HuH-7.5 (cell line): ENCODE results near the gene MSI2.

ENCODE experiments used
- DNase-seq: peaks from one replicate; pipeline ENCODE4 v3.0.0; 2011; ENCODE audit warnings: low spot score

MSI2 gene

GRCh38 chr17:57343717-57344116 lies 87.4 kb downstream of the MSI2 start:
- DNase-seq: no peak

GRCh38 chr17:57344261-57344660 lies 87.9 kb downstream of the MSI2 start:
- DNase-seq: no peak

DNA sequence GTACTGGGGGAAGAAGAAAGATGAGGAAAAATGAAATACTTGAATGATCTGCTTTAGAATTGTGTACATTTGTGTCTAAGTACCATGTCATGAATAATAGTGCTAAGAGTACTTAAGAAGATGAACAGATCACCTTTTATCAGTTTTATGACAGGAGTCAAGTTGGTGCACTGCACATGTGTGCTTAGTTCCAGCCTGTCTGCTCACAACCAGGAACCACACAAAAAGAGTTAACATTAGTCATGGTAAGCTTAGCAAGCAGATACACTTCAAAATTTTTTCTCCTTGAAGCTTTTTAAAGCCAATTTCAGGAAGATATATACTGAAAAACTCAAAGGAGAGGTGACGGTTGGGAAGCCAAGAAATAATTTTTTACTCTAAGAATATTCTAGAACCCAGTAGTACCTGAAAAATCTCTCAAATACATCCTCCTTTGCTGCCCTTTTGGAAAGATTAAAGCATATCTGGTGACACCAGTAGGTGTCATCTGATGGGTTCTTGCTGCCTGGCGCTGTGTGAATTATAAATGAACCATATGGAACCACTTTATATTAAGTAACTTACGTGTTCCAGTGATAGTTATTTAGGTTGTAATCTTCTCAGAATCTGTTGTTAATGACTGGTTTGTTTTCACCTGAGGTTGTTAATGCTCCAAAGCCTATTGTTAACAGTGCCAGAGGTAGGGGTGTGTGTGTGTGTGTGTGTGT lies 93.4 kb downstream of the MSI2 start:
- no peak for DNase-seq

DNA sequence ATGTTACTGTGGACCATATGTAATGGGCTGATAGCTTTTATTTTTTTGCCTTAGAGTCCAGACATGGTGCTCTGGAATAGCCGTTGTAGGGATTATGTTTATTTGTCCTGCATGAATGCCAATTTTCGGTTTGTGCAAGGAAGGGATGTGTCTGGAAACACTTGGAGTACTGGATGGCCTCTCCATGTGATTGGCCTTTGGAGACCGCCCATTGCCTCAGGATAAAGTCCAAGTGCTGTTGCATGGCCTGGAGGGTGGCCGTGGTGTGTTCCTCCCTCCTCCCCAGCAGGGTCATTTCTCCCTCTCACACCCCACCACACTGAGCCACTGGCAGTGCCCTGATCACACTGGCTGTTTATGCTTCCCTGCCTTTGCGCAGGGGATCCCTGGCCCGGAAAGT lies 93.9 kb downstream of the MSI2 start:
- DNase-seq: no peak

GRCh38 chr17:57352665-57353175 lies 96.4 kb downstream of the MSI2 start:
- no peak for DNase-seq

GRCh38 chr17:57354673-57355072 lies 98.3 kb downstream of the MSI2 start:
- DNase-seq: no peak

DNA sequence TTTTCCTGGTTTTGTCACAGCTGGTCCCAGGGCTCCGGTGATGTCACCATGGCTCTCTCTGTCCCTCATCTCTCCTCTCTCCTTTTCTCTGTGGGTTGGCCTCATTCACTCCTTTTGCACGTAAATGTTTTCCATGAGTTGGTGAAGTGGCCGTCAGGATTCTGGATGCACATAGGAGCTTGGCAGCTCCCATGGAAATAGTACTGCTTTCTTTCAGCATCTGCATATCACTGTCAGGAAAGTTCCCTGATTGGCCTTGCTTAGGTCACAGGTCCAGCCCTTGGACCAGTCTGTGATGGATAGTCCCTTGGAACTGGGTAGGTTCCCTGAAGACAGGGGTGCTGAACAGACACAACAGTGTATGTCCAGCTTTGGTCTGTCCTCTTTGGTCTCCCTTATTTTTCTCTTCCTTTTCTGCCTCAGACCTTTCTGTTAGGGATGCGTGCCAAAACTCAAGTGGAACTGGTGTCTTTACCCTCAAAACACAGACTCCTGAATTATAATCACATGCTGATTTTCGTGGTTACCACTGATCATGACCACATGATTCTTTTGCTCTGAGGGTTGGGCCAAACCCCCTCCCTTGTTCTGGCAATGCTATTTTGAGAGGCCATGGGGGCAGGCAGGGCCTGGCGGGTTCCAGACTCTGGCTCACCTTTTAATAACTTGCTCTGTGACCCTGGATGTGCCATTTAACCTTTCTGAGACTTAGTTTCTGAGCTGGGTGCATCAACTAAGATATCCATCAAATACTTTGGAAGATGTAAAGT lies 99.0 kb downstream of the MSI2 start:
- no peak for DNase-seq

GRCh38 chr17:57356153-57356718 lies 99.9 kb downstream of the MSI2 start:
- no peak for DNase-seq

- DNase-seq: no peak
These were observed 100.5 kb downstream of the MSI2 start for GRCh38 chr17:57356719-57357391.

DNA sequence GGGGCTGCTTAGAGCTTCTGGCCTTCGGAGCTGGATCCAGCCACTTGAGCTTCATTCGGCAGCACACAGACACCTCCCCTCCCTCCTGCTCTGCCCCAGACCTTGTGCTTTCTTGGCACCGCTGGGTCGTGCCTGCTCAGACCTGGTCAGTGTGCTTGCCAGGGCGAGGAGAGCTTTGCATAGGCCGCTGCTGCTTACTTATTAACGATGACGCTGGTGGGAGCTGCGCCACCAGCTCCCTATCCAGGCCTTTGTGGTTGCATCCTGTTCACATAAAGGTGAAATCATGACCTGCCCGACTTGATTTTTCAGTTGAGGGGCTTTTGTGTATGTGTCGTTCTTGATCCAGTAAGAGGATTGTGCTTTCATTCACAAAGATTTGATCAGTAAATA lies 101.1 kb downstream of the MSI2 start:
- DNase-seq: no peak

- no peak for DNase-seq
These were observed 101.6 kb downstream of the MSI2 start for GRCh38 chr17:57357830-57358430.

DNA sequence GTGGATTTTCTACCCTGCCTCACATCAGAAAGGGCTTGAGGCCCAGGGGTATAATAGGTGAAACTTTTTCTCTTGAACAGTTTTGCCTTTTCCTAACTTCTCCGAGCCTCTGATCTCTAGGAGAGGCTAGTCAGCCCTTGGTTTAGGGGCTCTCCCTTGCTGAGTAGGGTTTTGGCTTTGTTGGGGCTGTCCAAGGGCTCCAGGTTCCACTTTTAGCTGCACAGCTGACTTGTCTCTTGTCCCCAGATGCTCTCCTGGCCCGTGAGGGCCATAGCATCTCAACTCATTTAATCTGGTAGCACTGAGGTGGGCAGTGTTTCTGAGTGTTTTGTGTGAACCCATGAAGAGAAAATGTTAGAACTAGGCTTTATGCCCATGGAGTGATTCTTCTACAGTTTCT lies 103.9 kb downstream of the MSI2 start:
- DNase-seq: no peak

GRCh38 chr17:57362797-57363556 lies 106.7 kb downstream of the MSI2 start:
- DNase-seq: no peak

GRCh38 chr17:57363580-57363979 lies 107.3 kb downstream of the MSI2 start:
- no peak for DNase-seq

DNA sequence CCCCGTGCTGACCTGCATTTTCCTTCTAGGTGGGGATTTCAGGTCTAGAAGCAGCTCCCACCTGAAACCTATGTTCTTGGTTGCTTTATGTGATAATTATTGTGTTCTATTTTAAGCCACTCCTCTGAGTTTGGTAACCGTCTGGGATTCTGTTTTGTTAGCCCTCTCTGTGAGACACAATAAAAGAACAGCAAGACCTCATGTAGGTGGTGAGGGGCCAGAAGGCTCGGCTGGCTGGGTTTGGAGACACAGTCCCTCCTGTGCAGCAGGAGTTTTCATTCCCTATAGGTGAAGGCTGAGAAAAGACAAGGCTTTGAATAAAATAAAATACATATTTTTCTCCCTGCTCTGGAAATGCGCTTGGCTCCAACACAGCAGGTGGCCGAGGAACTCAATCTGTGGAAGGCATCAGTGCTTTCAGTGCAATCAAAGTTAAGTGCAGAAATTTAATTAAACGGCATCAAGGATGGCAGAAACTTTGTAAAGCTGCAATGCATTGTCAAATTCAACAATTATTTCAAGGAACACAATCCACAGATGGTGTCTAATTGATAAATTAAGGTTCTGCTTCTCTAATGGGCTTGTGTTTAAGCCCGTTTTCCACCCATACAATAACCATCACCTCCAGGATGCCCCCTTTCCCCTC lies 107.8 kb downstream of the MSI2 start:
- no peak for DNase-seq

- no peak for DNase-seq
These were observed 109.1 kb downstream of the MSI2 start for GRCh38 chr17:57365420-57365819.

GRCh38 chr17:57366177-57366557 lies 109.8 kb downstream of the MSI2 start:
- DNase-seq: no peak

- no peak for DNase-seq
These were observed 110.4 kb downstream of the MSI2 start for GRCh38 chr17:57366558-57367351.

- no peak for DNase-seq
These were observed 112.5 kb downstream of the MSI2 start for GRCh38 chr17:57368637-57369336.
